ENCODE measurements around the gene STT3A. TPM values are rescaled to one million over a fixed set of nuclear protein-coding genes. Genes with fewer than 3 reads are reported as not detected.

The STT3A gene
- polyA plus RNA-seq, 3 donors: 27.4 to 75.3 (median 54.2) TPM

DNA sequence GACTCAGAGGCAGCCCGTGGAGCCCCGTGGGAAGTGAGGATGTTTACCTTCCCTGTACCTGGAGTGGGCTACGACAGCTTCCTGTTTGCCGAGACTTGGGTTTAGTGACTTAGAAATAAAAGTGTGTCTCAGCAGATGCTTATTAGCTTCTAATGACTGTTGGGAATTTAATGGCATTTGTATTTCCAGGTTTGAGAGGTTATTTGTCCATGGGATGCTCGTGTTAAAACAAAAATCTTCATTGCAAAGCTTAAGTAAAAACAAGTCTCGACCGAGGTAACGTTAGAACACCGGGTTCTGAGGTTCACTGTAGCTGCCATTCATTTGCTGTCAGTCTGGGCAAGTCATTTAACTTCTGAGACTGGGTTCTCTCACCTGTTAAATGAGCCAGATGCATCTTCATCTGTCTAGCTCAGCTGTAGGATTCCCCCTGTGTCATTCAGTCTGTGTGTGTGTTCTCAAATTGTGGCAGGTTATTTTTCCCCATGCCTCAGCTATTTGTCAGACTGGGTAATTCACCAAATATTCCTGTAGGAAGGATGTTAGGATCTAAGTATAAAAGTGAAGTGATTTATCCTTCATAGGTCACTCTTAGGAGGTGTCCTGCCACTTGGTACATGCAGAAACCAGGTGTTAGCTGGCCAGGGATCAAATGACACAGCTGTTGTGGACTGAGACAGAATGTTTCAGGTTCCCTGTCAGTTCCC is 22.6 kb upstream of the STT3A start:
- Histone ChIP-seq H3K9ac (ENCODE audit: insufficient read depth, low read length, poor library complexity, severe bottlenecking) (peak overlapping the region; percentile 86), H3K9me3 (replicated peaks in 1 of 2; ENCODE audit: control insufficient read depth in 1 of 2, insufficient read depth in 1 of 2, low read length in 2 of 2) (no peaks in the 10 kb centered on the region), H3K27ac (ENCODE audit: low read depth in 1 of 2, low read length in 2 of 2) (peak overlapping the region in 1 of 2 donors; percentile 82), H2AFZ (ENCODE audit: insufficient read depth, low read depth, low read length, poor library complexity, severe bottlenecking) (peak overlapping the region; percentile 99), H3K4me1 (ENCODE audit: control insufficient read depth in 1 of 2, insufficient read depth in 2 of 2, low read length in 2 of 2) (peaks cover 17 to 18% of the 10 kb centered on the region in 2 donors), H3K36me3 (replicated peaks in 1 of 2; ENCODE audit: control insufficient read depth in 1 of 2, insufficient read depth in 2 of 2, low read length in 2 of 2) (peaks cover 19 to 29% of the 10 kb centered on the region in 2 donors), H3K4me2 (replicated peaks; ENCODE audit: extremely low read depth, low read length, poor library complexity, severe bottlenecking) (peak overlapping the region; percentile 95), H3K27me3 (ENCODE audit: control insufficient read depth in 2 of 2, insufficient read depth in 2 of 2, low read length in 2 of 2) (no peaks in the 10 kb centered on the region), H4K20me1 (ENCODE audit: insufficient read depth, low read length) (no peaks in the 10 kb centered on the region), H3K4me3 (replicated peaks in 1 of 3; ENCODE audit: low read depth in 2 of 3, low read length in 3 of 3) (peak overlapping the region; percentile 63 to 91 (median 85)), H3K79me2 (ENCODE audit: insufficient read depth, low read length) (peaks cover 21% of the 10 kb centered on the region)
- Mint-ChIP-seq H3K4me3 (peak overlapping the region; percentile 81 to 89), H3K9me3 (peaks cover 0 to 4% (median 0%) of the 10 kb centered on the region in 7 donors), H3K4me1 (peaks cover 19% of the 10 kb centered on the region), H3K27ac (peak overlapping the region in 5 of 7 donors; percentile 24 to 82 (median 50)), H3K36me3 (peaks cover 21 to 28% of the 10 kb centered on the region in 2 donors), H3K27me3 (ENCODE audit: low read depth in 3 of 3) (peaks cover 0 to 1% (median 0%) of the 10 kb centered on the region in 3 donors)
- WGBS (ENCODE audit: insufficient coverage): 0% methylated on average over 9 of the region's 9 CpGs
- peak in 1 of 3 donors; percentile 6 for DNase-seq
- intact Hi-C loops (cut with micrococcal nuclease): no loop called here
- TF ChIP-seq CTCF (IDR thresholded peaks at IDR 0.05): no peak

GRCh38 chr11:125570952-125571351 is 21.7 kb upstream of the STT3A start:
- TF ChIP-seq CTCF (IDR thresholded peaks at IDR 0.05): no peak
- no peak for DNase-seq
- peaks cover 30 to 36% of the 10 kb centered on the region in 2 donors for H3K36me3 Mint-ChIP-seq
- peaks cover 0 to 1% (median 0%) of the 10 kb centered on the region in 3 donors for H3K27me3 Mint-ChIP-seq (ENCODE audit: low read depth in 3 of 3)
- no peak overlapping the region for H3K4me3 Mint-ChIP-seq
- H3K9me3 ChIP-seq (replicated peaks in 1 of 2; ENCODE audit: control insufficient read depth in 1 of 2, insufficient read depth in 1 of 2, low read length in 2 of 2): no peaks in the 10 kb centered on the region
- H3K27me3 ChIP-seq (ENCODE audit: control insufficient read depth in 2 of 2, insufficient read depth in 2 of 2, low read length in 2 of 2): no peaks in the 10 kb centered on the region
- no peak overlapping the region for H3K27ac ChIP-seq (ENCODE audit: low read depth in 1 of 2, low read length in 2 of 2)
- H3K9ac ChIP-seq (ENCODE audit: insufficient read depth, low read length, poor library complexity, severe bottlenecking): no peak overlapping the region
- 80% methylated on average over 2 of the region's 2 CpGs for WGBS (ENCODE audit: insufficient coverage)
- H3K27ac Mint-ChIP-seq: no peak overlapping the region
- peaks cover 19% of the 10 kb centered on the region for H3K4me1 Mint-ChIP-seq
- no peak overlapping the region for H3K4me3 ChIP-seq (replicated peaks in 1 of 3; ENCODE audit: low read depth in 2 of 3, low read length in 3 of 3)
- no peaks in the 10 kb centered on the region for H4K20me1 ChIP-seq (ENCODE audit: insufficient read depth, low read length)
- H2AFZ ChIP-seq (ENCODE audit: insufficient read depth, low read depth, low read length, poor library complexity, severe bottlenecking): no peak overlapping the region
- intact Hi-C loops (cut with micrococcal nuclease): no loop called here
- H3K4me2 ChIP-seq (replicated peaks; ENCODE audit: extremely low read depth, low read length, poor library complexity, severe bottlenecking): no peak overlapping the region
- H3K4me1 ChIP-seq (ENCODE audit: control insufficient read depth in 1 of 2, insufficient read depth in 2 of 2, low read length in 2 of 2): peaks cover 17 to 18% of the 10 kb centered on the region in 2 donors
- H3K9me3 Mint-ChIP-seq: peaks cover 0 to 4% (median 0%) of the 10 kb centered on the region in 7 donors
- peaks cover 28 to 37% of the 10 kb centered on the region in 2 donors for H3K36me3 ChIP-seq (replicated peaks in 1 of 2; ENCODE audit: control insufficient read depth in 1 of 2, insufficient read depth in 2 of 2, low read length in 2 of 2)
- peaks cover 21% of the 10 kb centered on the region for H3K79me2 ChIP-seq (ENCODE audit: insufficient read depth, low read length)
